HT1080 (cell line): ENCODE results near the gene ATP6V0A1. TPM values are rescaled to one million over a fixed set of nuclear protein-coding genes. Genes with fewer than 3 reads are reported as not detected.
"Not testable (repeated sequence)": the region's sequence is repeated elsewhere in the genome, so short reads cannot be mapped to it uniquely, and the experiment has no call there.

ENCODE experiments used
- DNase-seq: peaks from one replicate; pipeline ENCODE4 v3.0.0-alpha.2; 2015; ENCODE audit warnings: low read depth
- total RNA-seq: library from RNA; depleted of rRNA; stranded (reverse); fragments of >200 nt; shearing (Covaris generic); gene quantifications from 2 replicates; pipeline ENCODE4 v1.2.3, GENCODE V29; 2014

Gene ATP6V0A1
- total RNA-seq, 1 experiment from 2014 or later, result 14.8 TPM

- DNase-seq, result peak; percentile 70
Observed at GRCh38 chr17:42436391-42436790, 22.3 kb upstream of the ATP6V0A1 start.

- no peak for DNase-seq
Observed at GRCh38 chr17:42438600-42439567, 19.8 kb upstream of the ATP6V0A1 start.

GRCh38 chr17:42441371-42442195 lies 17.1 kb upstream of the ATP6V0A1 start:
- no peak for DNase-seq

GRCh38 chr17:42442196-42442565 lies 16.5 kb upstream of the ATP6V0A1 start:
- no peak for DNase-seq

- not testable (repeated sequence) for DNase-seq
Observed at GRCh38 chr17:42449176-42449575, 9.5 kb upstream of the ATP6V0A1 start.

GRCh38 chr17:42449838-42450237 lies 8.8 kb upstream of the ATP6V0A1 start:
- DNase-seq, result not testable (repeated sequence)

GRCh38 chr17:42451270-42451669 lies 7.4 kb upstream of the ATP6V0A1 start:
- DNase-seq, result not testable (repeated sequence)

- DNase-seq, result no peak
Observed at GRCh38 chr17:42453439-42453838, 5.2 kb upstream of the ATP6V0A1 start.

GRCh38 chr17:42454987-42455386 lies 3.7 kb upstream of the ATP6V0A1 start:
- not testable (repeated sequence) for DNase-seq

- peak; percentile 86 for DNase-seq
Observed at GRCh38 chr17:42456223-42457106, 2.2 kb upstream of the ATP6V0A1 start.

GRCh38 chr17:42457107-42457792 lies 1.4 kb upstream of the ATP6V0A1 start:
- no peak for DNase-seq

- peak; percentile 71 for DNase-seq
Observed at GRCh38 chr17:42459256-42459800, 650 bp downstream of the ATP6V0A1 start.

GRCh38 chr17:42459801-42460281 lies 1.2 kb downstream of the ATP6V0A1 start:
- DNase-seq, result peak; percentile 45

- peak; percentile 26 for DNase-seq
Observed at GRCh38 chr17:42460371-42460770, 1.7 kb downstream of the ATP6V0A1 start.

GRCh38 chr17:42463976-42464400 lies 5.3 kb downstream of the ATP6V0A1 start:
- DNase-seq, result no peak

- no peak for DNase-seq
Observed at GRCh38 chr17:42467889-42468288, 9.2 kb downstream of the ATP6V0A1 start.

GRCh38 chr17:42472709-42473521 lies 14.2 kb downstream of the ATP6V0A1 start:
- DNase-seq, result peak; percentile 49

GRCh38 chr17:42474276-42474675 lies 15.6 kb downstream of the ATP6V0A1 start:
- no peak for DNase-seq

GRCh38 chr17:42475121-42475520 lies 16.4 kb downstream of the ATP6V0A1 start:
- DNase-seq, result no peak
